Prostate gland (tissue), 2 donors: ENCODE measurements around the gene UGT1A8.

Experiments
- CTCF ChIP-seq, 4 experiments: fragments of 200-600 bp in 2 of 4; fragments of 450-650 bp in 2 of 4; sonication (generic) in 2 of 4; IDR thresholded peaks; 1 replicate in 3 of 4; 2 replicates in 1 of 4; pipeline ENCODE4 v1.5.1; 2016 to 2019; ENCODE audit warnings: antibody characterized with exemption in 4 of 4, mild to moderate bottlenecking in 2 of 4, moderate library complexity in 2 of 4
- POLR2A ChIP-seq: fragments of 450-650 bp; IDR thresholded peaks from one replicate; pipeline ENCODE4 v1.6.1; 2016; ENCODE audit warnings: antibody characterized with exemption, mild to moderate bottlenecking

- no peak for TF ChIP-seq CTCF (IDR thresholded peaks at IDR 0.05)
- no peak for TF ChIP-seq POLR2A
Observed at GRCh38 chr2:233758849-233759248, 141.4 kb downstream of the UGT1A8 start.
